GM19455 (cell line): ENCODE results near the gene PRSS1.
"Not testable (repeated sequence)": the region's sequence is repeated elsewhere in the genome, so short reads cannot be mapped to it uniquely, and the experiment has no call there.

Experiments
- ATAC-seq: cut with Tn5 transposase; IDR thresholded peaks from one replicate; pipeline ENCODE4 v1.9.1; 2021; ENCODE audit not compliant: unreplicated experiment

Gene PRSS1

DNA sequence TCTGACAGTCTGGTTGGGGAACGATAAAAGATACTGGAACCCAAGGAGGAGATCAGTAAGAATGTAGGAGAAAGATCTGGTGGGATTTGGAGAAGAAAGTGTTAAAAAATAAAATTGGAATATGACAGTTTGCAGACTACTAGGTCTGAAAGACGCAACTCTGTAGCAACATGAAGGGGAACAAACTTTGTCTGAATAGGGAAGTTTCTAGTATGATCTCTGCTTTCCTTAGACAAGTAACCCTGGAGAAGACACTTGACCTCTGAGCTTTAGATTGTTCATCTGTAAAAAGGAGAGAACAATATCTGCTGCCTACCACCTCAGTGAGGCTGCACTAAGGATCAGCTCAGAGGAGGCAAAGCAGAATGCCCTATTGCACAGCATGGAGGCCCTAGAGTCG is 3.0 kb upstream of the PRSS1 start:
- no peak for ATAC-seq

- not testable (repeated sequence) for ATAC-seq
Measured at GRCh38 chr7:142748410-142748809, 862 bp upstream of the PRSS1 start.

DNA sequence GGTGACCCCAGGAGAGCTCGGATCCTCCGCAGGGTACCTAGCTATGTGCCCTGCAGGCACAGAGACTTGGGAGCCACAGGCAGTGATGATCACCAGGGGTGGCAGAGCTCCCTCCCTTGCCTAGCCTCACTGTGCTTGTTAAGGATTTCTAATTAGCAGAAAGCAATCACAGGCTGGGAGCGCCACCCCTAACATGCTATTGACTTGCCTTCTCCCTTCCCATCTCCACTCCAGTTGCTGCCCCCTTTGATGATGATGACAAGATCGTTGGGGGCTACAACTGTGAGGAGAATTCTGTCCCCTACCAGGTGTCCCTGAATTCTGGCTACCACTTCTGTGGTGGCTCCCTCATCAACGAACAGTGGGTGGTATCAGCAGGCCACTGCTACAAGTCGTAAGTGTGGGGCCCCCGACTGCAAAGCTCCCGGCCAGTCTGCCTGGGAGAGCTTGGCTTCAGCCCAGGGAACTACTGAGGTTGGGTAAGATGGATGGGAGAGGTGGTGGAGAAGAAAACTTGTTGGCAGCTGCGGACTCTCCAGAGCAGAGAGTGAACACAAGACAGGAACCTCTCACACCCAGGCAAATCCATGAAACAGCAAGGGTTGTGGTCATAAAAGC is 1.2 kb downstream of the PRSS1 start:
- no peak for ATAC-seq

GRCh38 chr7:142751526-142752175 is 2.4 kb downstream of the PRSS1 start:
- not testable (repeated sequence) for ATAC-seq

DNA sequence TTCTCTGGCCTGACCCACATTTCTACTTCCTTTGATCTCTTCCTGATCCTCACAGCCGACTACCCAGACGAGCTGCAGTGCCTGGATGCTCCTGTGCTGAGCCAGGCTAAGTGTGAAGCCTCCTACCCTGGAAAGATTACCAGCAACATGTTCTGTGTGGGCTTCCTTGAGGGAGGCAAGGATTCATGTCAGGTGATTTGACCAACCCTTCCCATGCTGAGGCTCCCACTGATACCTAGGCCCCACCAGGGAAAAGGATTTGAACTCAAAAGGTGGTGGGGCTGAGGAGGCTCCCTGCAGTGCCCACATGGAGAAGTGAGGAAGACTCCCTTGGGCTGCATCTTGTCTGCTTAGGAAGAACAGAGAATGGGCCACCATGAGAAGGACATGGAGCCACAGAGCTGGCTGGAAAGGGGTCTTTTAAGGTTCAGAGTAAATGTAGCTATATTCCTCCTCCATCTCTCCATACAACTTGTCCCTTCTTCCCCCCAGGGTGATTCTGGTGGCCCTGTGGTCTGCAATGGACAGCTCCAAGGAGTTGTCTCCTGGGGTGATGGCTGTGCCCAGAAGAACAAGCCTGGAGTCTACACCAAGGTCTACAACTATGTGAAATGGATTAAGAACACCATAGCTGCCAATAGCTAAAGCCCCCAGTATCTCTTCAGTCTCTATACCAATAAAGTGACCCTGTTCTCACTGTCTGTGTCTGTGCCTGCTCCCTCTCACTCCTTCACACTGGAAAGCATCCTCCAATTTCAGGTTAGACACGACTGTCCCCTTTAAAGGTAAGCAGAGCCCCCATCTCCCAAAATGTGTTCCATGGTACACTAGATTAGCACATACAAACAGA is 3.3 kb downstream of the PRSS1 start:
- no peak for ATAC-seq

- no peak for ATAC-seq
Measured at GRCh38 chr7:142753366-142753765, 4.1 kb downstream of the PRSS1 start.

DNA sequence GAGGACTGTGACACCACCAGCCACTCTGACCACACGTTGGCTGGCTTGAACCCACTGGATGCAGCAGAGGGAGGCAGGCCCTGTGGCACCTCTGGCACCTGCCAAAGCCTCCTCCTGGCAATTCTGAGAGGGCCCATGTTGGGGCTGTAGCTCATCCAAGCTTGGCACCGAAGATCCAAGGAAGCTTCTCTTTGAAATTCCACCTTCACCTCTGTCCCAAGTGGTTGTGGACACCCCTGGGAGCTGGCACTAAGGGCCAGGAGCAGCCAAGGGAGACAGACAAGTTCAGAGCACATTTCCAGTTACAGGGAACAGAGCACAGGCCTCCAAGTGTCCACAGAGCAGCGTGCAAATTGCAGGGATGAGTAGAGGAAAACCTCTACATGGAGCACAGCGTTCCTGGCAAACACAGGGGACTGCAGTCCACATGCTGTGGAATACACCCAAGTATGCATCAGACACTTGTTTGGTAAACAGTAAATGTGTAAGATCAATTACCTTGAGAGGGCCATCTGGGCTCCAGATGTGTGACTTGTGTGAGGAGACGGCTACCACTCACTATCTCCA is 4.7 kb downstream of the PRSS1 start:
- not testable (repeated sequence) for ATAC-seq

DNA sequence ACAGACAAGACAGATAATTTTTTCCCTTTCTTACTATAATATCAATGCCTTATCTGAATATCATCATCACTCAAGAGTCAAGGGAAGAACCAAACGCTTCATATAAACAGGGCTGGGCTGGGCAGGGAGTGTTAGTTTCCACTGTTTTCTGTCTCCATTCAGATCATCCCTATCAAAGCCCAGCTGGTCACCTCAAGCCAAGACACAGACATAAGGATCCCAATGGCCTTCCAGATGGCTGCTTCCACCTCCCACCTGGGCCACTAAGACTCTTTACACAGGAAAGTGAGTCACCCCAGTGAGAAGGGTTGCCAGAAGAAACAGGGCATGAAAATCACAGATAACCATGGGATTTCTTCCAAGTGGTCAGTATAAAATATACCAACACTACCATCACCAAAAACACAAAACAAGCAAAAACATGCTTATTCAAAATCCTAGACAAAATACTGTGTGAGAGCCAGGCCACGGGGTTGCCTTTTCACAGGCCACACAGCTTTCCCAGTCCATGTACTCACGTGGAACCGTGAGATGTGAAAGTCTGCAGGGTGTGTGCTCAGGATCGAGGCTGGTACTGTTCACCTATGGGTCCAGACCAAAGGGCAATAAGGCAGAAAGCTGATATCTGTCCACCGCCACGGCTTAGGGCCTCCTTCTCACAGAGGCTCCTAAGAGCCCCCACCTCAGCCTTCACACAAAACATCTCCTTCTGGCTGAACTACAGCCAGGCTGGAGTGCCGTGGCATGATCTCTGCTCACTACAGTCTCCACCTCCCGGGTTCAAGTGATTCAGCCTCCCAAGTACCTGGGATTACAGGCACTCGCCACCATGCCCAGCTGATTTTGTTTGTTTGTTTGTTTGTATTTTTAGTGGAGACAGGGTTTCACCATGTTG is 5.7 kb downstream of the PRSS1 start:
- ATAC-seq: no peak

DNA sequence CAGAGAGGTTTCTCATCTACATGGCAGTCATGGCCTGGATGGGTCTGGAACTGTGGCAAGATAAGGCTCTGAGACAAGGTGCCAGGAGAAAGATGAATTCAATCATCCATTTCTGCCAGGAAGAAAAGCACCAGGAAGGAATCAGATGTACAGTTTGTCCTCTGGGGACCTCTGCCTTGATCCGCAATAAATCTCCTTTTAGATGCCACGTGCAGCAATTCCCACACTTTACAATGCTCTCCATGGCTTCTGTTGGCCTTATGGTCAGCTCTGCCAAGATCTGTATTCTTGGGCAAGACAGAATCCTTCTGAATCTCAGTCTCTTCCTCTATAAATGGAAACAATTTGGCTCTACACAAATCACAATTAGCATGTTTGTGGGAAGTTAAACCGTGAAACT is 9.0 kb downstream of the PRSS1 start:
- not testable (repeated sequence) for ATAC-seq

DNA sequence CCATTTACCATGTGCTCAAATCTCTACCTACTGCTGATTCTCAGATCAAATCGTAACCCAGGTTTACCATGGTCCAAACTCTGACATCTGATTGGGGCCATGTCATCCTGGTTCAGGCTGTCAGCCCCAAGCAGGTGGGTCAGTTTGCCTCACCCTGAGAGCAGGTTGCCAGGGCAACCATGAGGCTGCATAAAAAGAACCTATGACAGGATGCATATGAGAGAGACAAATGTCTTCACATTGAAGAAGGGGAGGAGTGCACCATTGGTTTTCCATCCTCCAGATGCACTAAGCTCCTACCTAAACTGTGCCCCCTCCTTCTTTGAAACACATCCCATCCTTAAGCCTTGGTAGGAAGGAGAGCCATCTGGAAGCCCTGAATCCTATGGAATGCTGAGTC is 10.2 kb downstream of the PRSS1 start:
- ATAC-seq: no peak

DNA sequence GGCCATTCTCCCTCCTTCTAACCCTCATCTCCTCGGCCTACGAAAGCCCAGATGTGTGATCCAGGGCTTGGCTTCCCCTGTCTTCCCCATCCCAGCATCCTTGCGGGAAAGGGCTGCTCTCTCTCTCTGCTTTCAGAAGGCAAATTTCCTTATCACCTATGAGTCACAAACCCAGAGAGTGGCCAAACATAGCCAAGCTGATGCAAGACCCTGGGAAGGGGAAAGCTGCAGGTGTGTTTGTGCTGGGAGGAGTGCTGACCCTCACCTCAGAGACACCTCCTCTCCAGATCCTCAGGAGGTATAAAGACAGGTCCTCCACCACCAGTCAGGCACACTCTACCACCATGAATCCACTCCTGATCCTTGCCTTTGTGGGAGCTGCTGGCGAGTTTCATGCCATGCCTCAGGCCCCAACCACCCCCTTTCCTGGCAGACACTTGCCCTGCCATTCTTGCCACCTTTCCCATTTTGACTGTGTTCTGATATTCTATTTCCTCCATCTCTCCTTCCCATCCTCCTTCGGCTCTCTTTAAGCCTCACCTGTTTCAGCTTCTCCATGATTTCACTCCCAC is 10.9 kb downstream of the PRSS1 start:
- no peak for ATAC-seq

DNA sequence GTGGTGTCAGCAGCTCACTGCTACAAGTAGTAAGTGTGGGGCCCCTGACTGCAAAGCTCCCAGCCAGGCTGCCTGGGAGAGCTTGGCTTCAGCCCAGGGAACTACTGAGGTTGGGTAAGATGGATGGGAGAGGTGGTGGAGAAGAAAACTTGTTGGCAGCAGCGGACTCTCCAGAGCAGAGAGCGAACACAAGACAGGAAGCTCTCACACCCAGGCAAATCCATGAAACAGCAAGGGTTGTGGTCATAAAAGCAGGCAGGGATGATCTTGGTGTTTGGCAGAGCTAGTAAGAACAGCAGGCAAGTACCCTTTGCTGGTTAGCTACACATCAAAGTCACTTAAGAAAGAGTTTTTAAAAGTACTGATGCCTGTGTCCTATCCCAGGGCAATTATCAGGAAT is 12.3 kb downstream of the PRSS1 start:
- not testable (repeated sequence) for ATAC-seq

DNA sequence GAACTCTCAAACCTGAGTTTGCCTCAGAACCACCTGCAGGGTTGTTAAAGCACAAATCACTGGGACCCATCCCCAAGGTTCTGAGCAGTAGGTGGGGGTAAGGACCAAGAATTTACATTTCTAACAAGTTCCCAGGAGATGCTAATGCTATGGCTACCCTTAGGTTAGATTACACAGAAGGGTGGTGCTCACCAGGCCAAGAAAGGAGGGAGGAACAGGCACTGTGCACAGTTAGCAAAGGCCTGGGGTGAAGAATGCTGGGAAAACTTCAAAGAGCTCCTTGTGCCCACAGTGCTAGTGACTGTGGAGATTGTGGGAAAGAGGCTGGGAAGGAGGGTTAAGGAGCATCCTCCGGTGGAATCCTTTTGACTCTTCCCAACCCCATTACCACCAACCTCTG is 12.8 kb downstream of the PRSS1 start:
- no peak for ATAC-seq

GRCh38 chr7:142767451-142767850 is 18.2 kb downstream of the PRSS1 start:
- no peak for ATAC-seq

GRCh38 chr7:142767861-142768260 is 18.6 kb downstream of the PRSS1 start:
- ATAC-seq: no peak

- not testable (repeated sequence) for ATAC-seq
Measured at GRCh38 chr7:142768885-142769284, 19.6 kb downstream of the PRSS1 start.

- no peak for ATAC-seq
Measured at GRCh38 chr7:142770661-142771352, 21.5 kb downstream of the PRSS1 start, which contains the start of gene PRSS2. PRSS2 (plus strand) TSS chr7:142770970; CDS start chr7:142770983, 13 bp downstream.

DNA sequence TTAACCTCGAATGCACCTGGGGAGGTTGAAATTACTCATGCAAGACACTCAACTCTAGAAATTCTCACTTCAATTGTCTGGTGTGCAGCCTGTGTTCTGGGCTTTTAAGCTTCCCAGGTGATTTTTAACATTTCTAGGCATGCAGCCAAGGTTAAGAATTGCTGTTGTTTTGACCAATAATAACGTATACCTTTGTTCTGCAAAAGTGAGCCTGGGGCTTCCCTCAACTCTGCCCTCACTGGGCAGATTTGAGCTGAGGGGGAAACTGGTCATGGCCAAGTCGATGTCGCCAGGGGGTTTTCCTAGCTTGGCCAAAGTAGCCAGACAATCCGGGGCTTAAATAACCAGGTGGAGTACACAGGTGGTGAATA is 22.1 kb downstream of the PRSS1 start:
- ATAC-seq: peak; percentile 74

DNA sequence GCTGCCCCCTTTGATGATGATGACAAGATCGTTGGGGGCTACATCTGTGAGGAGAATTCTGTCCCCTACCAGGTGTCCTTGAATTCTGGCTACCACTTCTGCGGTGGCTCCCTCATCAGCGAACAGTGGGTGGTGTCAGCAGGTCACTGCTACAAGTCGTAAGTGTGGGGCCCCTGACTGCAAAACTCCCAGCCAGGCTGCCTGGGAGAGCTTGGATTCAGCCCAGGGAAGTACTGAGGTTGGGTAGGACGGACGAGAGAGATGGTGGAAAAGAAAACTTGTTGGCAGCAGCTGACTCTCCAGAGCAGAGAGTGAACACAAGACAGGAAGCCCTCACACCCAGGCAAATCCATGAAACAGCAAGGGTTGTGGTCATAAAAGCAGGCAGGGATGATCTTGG is 22.8 kb downstream of the PRSS1 start:
- no peak for ATAC-seq

DNA sequence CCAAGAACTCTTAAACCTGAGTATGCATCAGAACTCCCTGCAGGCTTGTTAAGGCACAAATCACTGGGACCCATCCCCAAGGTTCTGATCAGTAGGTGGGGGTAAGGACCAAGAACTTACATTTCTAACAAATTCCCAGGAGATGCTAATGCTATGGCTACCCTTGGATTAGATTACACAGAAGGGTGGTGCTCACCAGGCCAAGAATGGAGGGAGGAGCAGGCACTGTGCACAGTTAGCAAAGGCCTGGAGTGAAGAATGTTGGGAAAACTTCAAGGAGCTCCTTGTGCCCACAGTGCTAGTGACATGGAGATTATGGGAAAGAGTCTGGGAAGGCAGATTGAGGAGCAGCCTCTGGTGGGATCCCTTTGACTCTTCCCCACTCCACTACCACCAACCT is 23.4 kb downstream of the PRSS1 start:
- no peak for ATAC-seq
